GM23338 (cell line): ENCODE measurements around the gene CCDC74B. TPM values are rescaled to one million over a fixed set of nuclear protein-coding genes. Genes with fewer than 3 reads are reported as not detected.
"Not testable (repeated sequence)": the region's sequence is repeated elsewhere in the genome, so short reads cannot be mapped to it uniquely, and the experiment has no call there.

Source experiments
- ATAC-seq: fragments of 200-7000 bp; cut with Tn5 transposase; 3 replicates; pipeline ENCODE4 v1.9.1; 2020
- DNase-seq: peaks from one replicate; pipeline ENCODE4 v3.0.0-alpha.2; 2015; ENCODE audit warnings: low spot score
- H2AFZ ChIP-seq: fragments of 200-600 bp; sonication (generic); 2 replicates; pipeline ENCODE4 v1.8.0; 2016; ENCODE audit warnings: antibody characterized with exemption, mild to moderate bottlenecking, moderate library complexity
- H3F3A ChIP-seq: fragments of 200-600 bp; sonication (generic); replicated peaks from 2 replicates; pipeline ENCODE4 v1.8.0; 2017; ENCODE audit warnings: antibody characterized with exemption, mixed run types, low read depth
- H3K27ac ChIP-seq: fragments of 200-600 bp; sonication (generic); 2 replicates; pipeline ENCODE4 v1.6.1; 2016; ENCODE audit warnings: low read depth
- H3K27me3 ChIP-seq: fragments of 200-600 bp; sonication (generic); 2 replicates; pipeline ENCODE4 v1.8.0; 2016; ENCODE audit warnings: mild to moderate bottlenecking, mixed run types, moderate library complexity; ENCODE audit not compliant: insufficient read depth
- H3K36me3 ChIP-seq: fragments of 200-600 bp; sonication (generic); 2 replicates; pipeline ENCODE4 v1.8.0; 2016; ENCODE audit warnings: mild to moderate bottlenecking; ENCODE audit not compliant: insufficient read depth
- H3K4me1 ChIP-seq: fragments of 200-600 bp; sonication (generic); 2 replicates; pipeline ENCODE4 v1.8.0; 2016; ENCODE audit warnings: mild to moderate bottlenecking, moderate library complexity; ENCODE audit not compliant: insufficient read depth
- H3K4me2 ChIP-seq: fragments of 200-600 bp; sonication (generic); 2 replicates; pipeline ENCODE4 v1.7.1; 2017; ENCODE audit warnings: mixed run types
- H3K4me3 ChIP-seq: fragments of 200-600 bp; sonication (generic); 2 replicates; pipeline ENCODE4 v1.6.1; 2016; ENCODE audit warnings: mixed run types
- H3K79me2 ChIP-seq: fragments of 200-600 bp; sonication (generic); replicated peaks from 2 replicates; pipeline ENCODE4 v1.8.0; 2017; ENCODE audit warnings: mild to moderate bottlenecking; ENCODE audit not compliant: insufficient read depth
- H3K9me2 ChIP-seq: fragments of 200-600 bp; sonication (generic); 2 replicates; pipeline ENCODE4 v1.8.0; 2017; ENCODE audit not compliant: insufficient read depth
- H4K20me1 ChIP-seq: fragments of 200-600 bp; sonication (generic); replicated peaks from 2 replicates; pipeline ENCODE4 v1.8.0; 2017; ENCODE audit warnings: mild to moderate bottlenecking; ENCODE audit not compliant: insufficient read depth
- H3K27ac Mint-ChIP-seq: 2 replicates; pipeline ENCODE4 v1.8.0; 2020; ENCODE audit warnings: inconsistent platforms, mild to moderate bottlenecking, moderate library complexity, mixed read lengths
- H3K27me3 Mint-ChIP-seq: 3 replicates; pipeline ENCODE4 v1.8.0; 2022; ENCODE audit warnings: low read depth, mild to moderate bottlenecking, moderate library complexity, mixed read lengths, inconsistent platforms; ENCODE audit not compliant: insufficient read depth, poor library complexity
- H3K36me3 Mint-ChIP-seq: 3 replicates; pipeline ENCODE4 v1.8.0; 2021; ENCODE audit warnings: low read depth, mild to moderate bottlenecking, inconsistent platforms, moderate library complexity, mixed read lengths
- H3K4me1 Mint-ChIP-seq: 3 replicates; pipeline ENCODE4 v1.8.0; 2020; ENCODE audit warnings: mild to moderate bottlenecking, inconsistent platforms, mixed read lengths
- H3K4me3 Mint-ChIP-seq: 3 replicates; pipeline ENCODE4 v1.8.0; 2021; ENCODE audit warnings: moderate library complexity, mild to moderate bottlenecking, inconsistent platforms, mixed read lengths
- H3K9me3 Mint-ChIP-seq: 3 replicates; pipeline ENCODE4 v1.8.0; 2020; ENCODE audit warnings: moderate library complexity, mild to moderate bottlenecking, inconsistent platforms, mixed read lengths
- CREB1 ChIP-seq: fragments of 250-450 bp; sonication (Bioruptor Pico); IDR thresholded peaks from 2 replicates; pipeline ENCODE4 v1.5.0; 2020; ENCODE audit warnings: low read depth, mild to moderate bottlenecking, moderate library complexity
- CTCF ChIP-seq, 2 experiments: fragments of 200-600 bp in 1 of 2; sonication (generic) in 1 of 2; conservative IDR thresholded peaks; 2 replicates each; pipeline versions ENCODE4 v1.5.1 to v1.6.1; 2016 to 2017; ENCODE audit warnings: antibody characterized with exemption in 2 of 2, low read depth in 2 of 2, mild to moderate bottlenecking in 2 of 2, moderate library complexity in 1 of 2
- EZH2 ChIP-seq: fragments of 200-600 bp; sonication (generic); IDR thresholded peaks from one replicate; pipeline ENCODE4 v1.8.0; 2017; ENCODE audit warnings: antibody characterized with exemption, mild to moderate bottlenecking, low read depth; ENCODE audit not compliant: unreplicated experiment
- JUNB ChIP-seq: IDR thresholded peaks from one replicate; pipeline ENCODE4 v1.6.1; 2016; ENCODE audit warnings: antibody characterized with exemption; ENCODE audit not compliant: unreplicated experiment
- POLR2AphosphoS5 ChIP-seq: IDR thresholded peaks from 2 replicates; pipeline ENCODE4 v1.6.1; 2016; ENCODE audit warnings: antibody characterized with exemption, low read depth
- STAT1 ChIP-seq: IDR thresholded peaks from one replicate; pipeline ENCODE4 v1.6.1; 2016; ENCODE audit warnings: antibody characterized with exemption; ENCODE audit not compliant: unreplicated experiment
- ZNF114 ChIP-seq: fragments of 250-450 bp; sonication (Bioruptor Pico); IDR thresholded peaks from 2 replicates; pipeline ENCODE4 v1.5.0; 2020; ENCODE audit warnings: mild to moderate bottlenecking, moderate library complexity
- ZNF331 ChIP-seq: fragments of 250-450 bp; sonication (Bioruptor Pico); IDR thresholded peaks from 2 replicates; pipeline ENCODE4 v1.5.0; 2020; ENCODE audit warnings: low read depth, mild to moderate bottlenecking, moderate library complexity
- polyA plus RNA-seq: library from polyadenylated mRNA; unstranded; fragments of >200 nt; fragmentation: Nextera tagmentation; extraction: Ambion mirVana; gene quantifications from 2 replicates; pipeline ENCODE4 v1.2.1, GENCODE V29; 2016
- total RNA-seq: library from RNA; depleted of rRNA; stranded (reverse); fragments of >200 nt; shearing (Covaris generic); gene quantifications from 2 replicates; pipeline ENCODE4 v1.2.3, GENCODE V29; 2014

CCDC74B gene
- total and polyA plus RNA-seq, 2 experiments from 2014 or later, result 16.4 to 34.5 TPM

GRCh38 chr2:130188958-130189357, 44.0 kb upstream of the CCDC74B start:
- H4K20me1 ChIP-seq, H3K9me2 ChIP-seq, H3K4me3 Mint-ChIP-seq, H3F3A ChIP-seq, H3K36me3 ChIP-seq, H3K27ac ChIP-seq, H2AFZ ChIP-seq, ATAC-seq, H3K4me2 ChIP-seq, H3K79me2 ChIP-seq, H3K4me1 Mint-ChIP-seq, H3K27ac Mint-ChIP-seq, H3K9me3 Mint-ChIP-seq, H3K27me3 Mint-ChIP-seq, H3K27me3 ChIP-seq, H3K4me3 ChIP-seq, H3K4me1 ChIP-seq, H3K36me3 Mint-ChIP-seq, DNase-seq: not testable (repeated sequence)

- H2AFZ ChIP-seq, H3K9me3 Mint-ChIP-seq, ATAC-seq, H3K36me3 ChIP-seq, H4K20me1 ChIP-seq, H3K4me1 ChIP-seq, DNase-seq, H3K4me2 ChIP-seq, H3K9me2 ChIP-seq, H3K79me2 ChIP-seq, H3F3A ChIP-seq, H3K27me3 ChIP-seq, H3K27me3 Mint-ChIP-seq, H3K27ac ChIP-seq, H3K4me3 Mint-ChIP-seq, H3K36me3 Mint-ChIP-seq, H3K4me3 ChIP-seq: not testable (repeated sequence)
- peaks cover 12% of the 10 kb centered on the region; the same call in 2 of the 3 replicates for H3K4me1 Mint-ChIP-seq
- H3K27ac Mint-ChIP-seq, result peak overlapping the region; percentile 74
These were observed 43.2 kb upstream of the CCDC74B start for GRCh38 chr2:130187859-130188792.

GRCh38 chr2:130187268-130187667, 42.4 kb upstream of the CCDC74B start:
- Histone ChIP-seq H3F3A (no peaks in the 10 kb centered on the region), H3K27me3 (no peaks in the 10 kb centered on the region), H3K36me3 (no peaks in the 10 kb centered on the region), H3K4me3 (no peak overlapping the region), H3K4me2 (no peak overlapping the region), H3K4me1 (no peaks in the 10 kb centered on the region), H3K79me2 (0 out of 2 replicates have a peak, but pooled peaks cover 2% of the 10 kb centered on the region), H4K20me1 (no peaks in the 10 kb centered on the region), H2AFZ (no peak overlapping the region), H3K9me2 (no peaks in the 10 kb centered on the region), H3K27ac (no peak overlapping the region)
- DNase-seq (no peak), ATAC-seq (no peak)
- H3K4me3 Mint-ChIP-seq, result no peak overlapping the region
- H3K27ac Mint-ChIP-seq, result no peak overlapping the region
- no peak for TF ChIP-seq JUNB
- no peak for TF ChIP-seq ZNF114 (CRISPR knock-in tag)
- TF ChIP-seq POLR2AphosphoS5, result no peak
- TF ChIP-seq EZH2, result no peak
- TF ChIP-seq CTCF (conservative IDR thresholded peaks at IDR 0.05; ENCODE audit: low read depth in 2 of 2), result no peak
- no peak for TF ChIP-seq CREB1
- no peak for TF ChIP-seq STAT1
- TF ChIP-seq ZNF331 (CRISPR knock-in tag), result no peak
- no peaks in the 10 kb centered on the region for H3K9me3 Mint-ChIP-seq
- peaks cover 5% of the 10 kb centered on the region for H3K27me3 Mint-ChIP-seq
- peaks cover 10% of the 10 kb centered on the region; the same call in 2 of the 3 replicates for H3K4me1 Mint-ChIP-seq
- H3K36me3 Mint-ChIP-seq, result peaks cover 3% of the 10 kb centered on the region
